ENCODE data around the gene SPDYE17. TPM values are rescaled to one million over a fixed set of nuclear protein-coding genes. Genes with fewer than 3 reads are reported as not detected.
"Not testable (repeated sequence)": the region's sequence is repeated elsewhere in the genome, so short reads cannot be mapped to it uniquely, and the experiment has no call there.

Gene SPDYE17
- total RNA-seq, 1 donor from 2014 or later: not detected

GRCh38 chr7:77063732-77064131 lies 31.6 kb upstream of the SPDYE17 start:
- H3K36me3 Mint-ChIP-seq; H2AFZ ChIP-seq (replicated peaks); H3K4me3 ChIP-seq; H3K27me3 ChIP-seq; H4K20me1 ChIP-seq (ENCODE audit: low read depth); H3K4me1 ChIP-seq; H3F3A ChIP-seq (ENCODE audit: low read depth); H3K36me3 ChIP-seq; H3K27ac Mint-ChIP-seq; H3K9ac ChIP-seq; H3K4me2 ChIP-seq; H3K27ac ChIP-seq; H3K4me3 Mint-ChIP-seq; H3K9me3 ChIP-seq (ENCODE audit: low read depth); H3K4me1 Mint-ChIP-seq; H3K79me2 ChIP-seq (ENCODE audit: low read depth); H3K27me3 Mint-ChIP-seq (ENCODE audit: insufficient read depth, low read depth); H3K9me3 Mint-ChIP-seq; DNase-seq (ENCODE audit: low spot score): not testable (repeated sequence)

GRCh38 chr7:77062557-77062956 lies 30.4 kb upstream of the SPDYE17 start, which contains the start of gene SPDYE18:
SPDYE18 (minus strand) TSS chr7:77062558; CDS start chr7:77060512, 2,046 bp downstream.
- not testable (repeated sequence) for H2AFZ ChIP-seq (replicated peaks); H3K9me3 ChIP-seq (ENCODE audit: low read depth); H3K27me3 ChIP-seq; H3K27ac Mint-ChIP-seq; H3K9ac ChIP-seq; H3K79me2 ChIP-seq (ENCODE audit: low read depth); H3K4me3 ChIP-seq; H3K36me3 Mint-ChIP-seq; DNase-seq (ENCODE audit: low spot score); H3K4me1 ChIP-seq; H3K27ac ChIP-seq; H3K27me3 Mint-ChIP-seq (ENCODE audit: insufficient read depth, low read depth); H3K9me3 Mint-ChIP-seq; H3K4me3 Mint-ChIP-seq; H3K36me3 ChIP-seq; H3K4me2 ChIP-seq; H4K20me1 ChIP-seq (ENCODE audit: low read depth); H3F3A ChIP-seq (ENCODE audit: low read depth); H3K4me1 Mint-ChIP-seq

GRCh38 chr7:77026349-77026748 lies 5.8 kb downstream of the SPDYE17 start:
- not testable (repeated sequence) for H3K4me1 Mint-ChIP-seq; H3K9me3 ChIP-seq (ENCODE audit: low read depth); H2AFZ ChIP-seq (replicated peaks); H3K36me3 ChIP-seq; H3K4me2 ChIP-seq; H3K27ac ChIP-seq; H3K9me3 Mint-ChIP-seq; H3K27me3 Mint-ChIP-seq (ENCODE audit: insufficient read depth, low read depth); H3F3A ChIP-seq (ENCODE audit: low read depth); H3K4me1 ChIP-seq; H3K4me3 ChIP-seq; H3K79me2 ChIP-seq (ENCODE audit: low read depth); DNase-seq (ENCODE audit: low spot score); H3K4me3 Mint-ChIP-seq; H3K9ac ChIP-seq; H3K27ac Mint-ChIP-seq; H4K20me1 ChIP-seq (ENCODE audit: low read depth); H3K36me3 Mint-ChIP-seq; H3K27me3 ChIP-seq

- H3K4me3 Mint-ChIP-seq; H4K20me1 ChIP-seq (ENCODE audit: low read depth); H3K27ac ChIP-seq; H3K27me3 Mint-ChIP-seq (ENCODE audit: insufficient read depth, low read depth); H3K27ac Mint-ChIP-seq; H3K4me2 ChIP-seq; H2AFZ ChIP-seq (replicated peaks); H3K36me3 ChIP-seq; H3F3A ChIP-seq (ENCODE audit: low read depth); H3K4me1 Mint-ChIP-seq; H3K36me3 Mint-ChIP-seq; H3K9me3 ChIP-seq (ENCODE audit: low read depth); H3K4me3 ChIP-seq; H3K9me3 Mint-ChIP-seq; H3K27me3 ChIP-seq; H3K9ac ChIP-seq; H3K4me1 ChIP-seq; H3K79me2 ChIP-seq (ENCODE audit: low read depth): not testable (repeated sequence)
- DNase-seq (ENCODE audit: low spot score): peak; percentile 29
Observed at GRCh38 chr7:77010074-77010680, 22.0 kb downstream of the SPDYE17 start.

GRCh38 chr7:77008000-77008399 lies 24.2 kb downstream of the SPDYE17 start:
- not testable (repeated sequence) for H3K4me2 ChIP-seq; H3K4me1 ChIP-seq; H3K4me3 Mint-ChIP-seq; H3K79me2 ChIP-seq (ENCODE audit: low read depth); H3K36me3 ChIP-seq; H3F3A ChIP-seq (ENCODE audit: low read depth); H3K27me3 ChIP-seq; H3K9me3 Mint-ChIP-seq; H3K4me1 Mint-ChIP-seq; H3K4me3 ChIP-seq; H3K9ac ChIP-seq; H2AFZ ChIP-seq (replicated peaks); H3K9me3 ChIP-seq (ENCODE audit: low read depth); H3K27me3 Mint-ChIP-seq (ENCODE audit: insufficient read depth, low read depth); H4K20me1 ChIP-seq (ENCODE audit: low read depth); H3K27ac ChIP-seq; H3K36me3 Mint-ChIP-seq; H3K27ac Mint-ChIP-seq
- DNase-seq (ENCODE audit: low spot score): peak; percentile 0

GRCh38 chr7:77006127-77007110 lies 25.7 kb downstream of the SPDYE17 start:
- not testable (repeated sequence) for H3K4me2 ChIP-seq; H3K4me3 ChIP-seq; H3K9me3 ChIP-seq (ENCODE audit: low read depth); H3K4me1 Mint-ChIP-seq; H3K79me2 ChIP-seq (ENCODE audit: low read depth); H3K36me3 Mint-ChIP-seq; H3K4me1 ChIP-seq; H3K4me3 Mint-ChIP-seq; H2AFZ ChIP-seq (replicated peaks); H4K20me1 ChIP-seq (ENCODE audit: low read depth); H3F3A ChIP-seq (ENCODE audit: low read depth); H3K27me3 ChIP-seq; H3K9ac ChIP-seq; H3K27me3 Mint-ChIP-seq (ENCODE audit: insufficient read depth, low read depth); H3K36me3 ChIP-seq; H3K27ac Mint-ChIP-seq; H3K9me3 Mint-ChIP-seq; H3K27ac ChIP-seq
- peak; percentile 1 for DNase-seq (ENCODE audit: low spot score)

GRCh38 chr7:77005461-77006057 lies 26.6 kb downstream of the SPDYE17 start:
- H3K9ac ChIP-seq, H3K9me3 Mint-ChIP-seq: not testable (repeated sequence)

GRCh38 chr7:77004151-77004550 lies 28.0 kb downstream of the SPDYE17 start:
- not testable (repeated sequence) for H4K20me1 ChIP-seq (ENCODE audit: low read depth); DNase-seq (ENCODE audit: low spot score); H3K27me3 Mint-ChIP-seq (ENCODE audit: insufficient read depth, low read depth); H3F3A ChIP-seq (ENCODE audit: low read depth); H3K27me3 ChIP-seq; H3K9ac ChIP-seq; H3K4me1 Mint-ChIP-seq; H3K27ac Mint-ChIP-seq; H2AFZ ChIP-seq (replicated peaks); H3K4me3 ChIP-seq; H3K4me1 ChIP-seq; H3K36me3 ChIP-seq; H3K27ac ChIP-seq; H3K4me3 Mint-ChIP-seq; H3K9me3 ChIP-seq (ENCODE audit: low read depth); H3K79me2 ChIP-seq (ENCODE audit: low read depth); H3K9me3 Mint-ChIP-seq; H3K4me2 ChIP-seq; H3K36me3 Mint-ChIP-seq

More at GRCh38 chr7:77005461-77006057, 26.6 kb downstream of the SPDYE17 start:
- not testable (repeated sequence) for H3K4me1 ChIP-seq; H3F3A ChIP-seq (ENCODE audit: low read depth); H3K4me2 ChIP-seq; H3K79me2 ChIP-seq (ENCODE audit: low read depth); H3K36me3 ChIP-seq; H3K4me1 Mint-ChIP-seq; H3K27me3 Mint-ChIP-seq (ENCODE audit: insufficient read depth, low read depth); H3K4me3 Mint-ChIP-seq; H3K36me3 Mint-ChIP-seq; H3K27me3 ChIP-seq; H3K27ac ChIP-seq; H3K27ac Mint-ChIP-seq; H3K9me3 ChIP-seq (ENCODE audit: low read depth); H2AFZ ChIP-seq (replicated peaks); H4K20me1 ChIP-seq (ENCODE audit: low read depth); H3K4me3 ChIP-seq
- peak; percentile 0 for DNase-seq (ENCODE audit: low spot score)

All from neural progenitor cell (in vitro differentiated cells).